H1 (cell line): ENCODE data around the gene RHOC. TPM values are rescaled to one million over a fixed set of nuclear protein-coding genes. Genes with fewer than 3 reads are reported as not detected.
A peak's percentile ranks its signal among the peaks of the same experiment; 100 is the strongest.

ENCODE experiments used
- BRCA1 ChIP-seq: IDR thresholded peaks from 2 replicates; pipeline ENCODE4 v1.6.1; 2012; ENCODE audit warnings: low read depth, low read length, improper control_type of control experiment
- CBX5 ChIP-seq: fragments of 300-800, 300-1000 bp; sonication (generic); IDR thresholded peaks from 2 replicates; pipeline ENCODE4 v1.7.1; 2016; ENCODE audit warnings: antibody characterized with exemption, low read length, low read depth
- CHD2 ChIP-seq: IDR thresholded peaks from 2 replicates; pipeline ENCODE4 v1.6.1; 2012; ENCODE audit warnings: low read length, improper control_type of control experiment
- MAFK ChIP-seq: IDR thresholded peaks from 2 replicates; pipeline ENCODE4 v1.6.1; 2012; ENCODE audit warnings: low read depth, mild to moderate bottlenecking, improper control_type of control experiment, low read length
- NANOG ChIP-seq: IDR thresholded peaks from 2 replicates; pipeline ENCODE4 v1.6.1; 2011; ENCODE audit warnings: low read length, low read depth, mild to moderate bottlenecking, inconsistent platforms; ENCODE audit not compliant: insufficient read depth, poor library complexity, severe bottlenecking
- RBBP5 ChIP-seq: IDR thresholded peaks from 2 replicates; pipeline ENCODE4 v1.7.1; 2012; ENCODE audit warnings: low read depth, mild to moderate bottlenecking, inconsistent platforms, low read length, moderate library complexity, borderline replicate concordance
- TAF7 ChIP-seq: optimal IDR thresholded peaks from 2 replicates; pipeline ENCODE3; 2011; ENCODE audit warnings: low read depth, mild to moderate bottlenecking, inconsistent platforms, low read length, moderate library complexity, borderline replicate concordance
- TCF12 ChIP-seq: IDR thresholded peaks from 2 replicates; pipeline ENCODE4 v1.6.1; 2011; ENCODE audit warnings: low read depth, mild to moderate bottlenecking, low read length
- TEAD4 ChIP-seq: IDR thresholded peaks from 2 replicates; pipeline ENCODE4 v1.6.1; 2012; ENCODE audit warnings: low read depth, low read length, inconsistent platforms, mixed read lengths
- ZNF274 ChIP-seq: IDR thresholded peaks from 2 replicates; pipeline ENCODE4 v1.7.0; 2012; ENCODE audit warnings: low read length, borderline replicate concordance; ENCODE audit errors: extremely low read depth
- polyA plus RNA-seq, 7 experiments: library from polyadenylated mRNA; depleted of rRNA in 3 of 7; stranded (reverse) in 5 of 7; unstranded in 2 of 7; fragments of >200 nt in 5 of 7; fragments of 200-250 nt in 2 of 7; gene quantifications; 1 replicate in 5 of 7; 2 replicates in 1 of 7; 4 replicates in 1 of 7; pipeline versions ENCODE4 v1.2.1 to v1.2.3, GENCODE V29; 2011 to 2013; ENCODE audit warnings: missing spikeins in 2 of 7, mixed read lengths in 2 of 7
- total RNA-seq: library from RNA; stranded (reverse); fragmentation: NEBNext Ultra II Directional; extraction: Animal tissue kit (Norgen Biotek cat#: 25700); gene quantifications from 2 replicates; pipeline ENCODE4 v1.2.1, GENCODE V29; 2021
- TF ChIP-seq, protein P1 (sequence below): fragments of 300-600 bp; sonication (generic); IDR thresholded peaks from 2 replicates; pipeline ENCODE4 v1.7.1; 2012; ENCODE audit warnings: low read length, moderate library complexity, mild to moderate bottlenecking, inconsistent platforms; ENCODE audit not compliant: insufficient replicate concordance

The RHOC gene
- total and polyA plus RNA-seq, 2 of the 8 experiments (the other 6 are each of a cell fraction or from before 2014, with no cell fraction given), result 53.6 to 97.5 TPM

GRCh38 chr1:112716133-112716720 is 9.3 kb upstream of the RHOC start (continued):
- TF ChIP-seq, protein P1, sequence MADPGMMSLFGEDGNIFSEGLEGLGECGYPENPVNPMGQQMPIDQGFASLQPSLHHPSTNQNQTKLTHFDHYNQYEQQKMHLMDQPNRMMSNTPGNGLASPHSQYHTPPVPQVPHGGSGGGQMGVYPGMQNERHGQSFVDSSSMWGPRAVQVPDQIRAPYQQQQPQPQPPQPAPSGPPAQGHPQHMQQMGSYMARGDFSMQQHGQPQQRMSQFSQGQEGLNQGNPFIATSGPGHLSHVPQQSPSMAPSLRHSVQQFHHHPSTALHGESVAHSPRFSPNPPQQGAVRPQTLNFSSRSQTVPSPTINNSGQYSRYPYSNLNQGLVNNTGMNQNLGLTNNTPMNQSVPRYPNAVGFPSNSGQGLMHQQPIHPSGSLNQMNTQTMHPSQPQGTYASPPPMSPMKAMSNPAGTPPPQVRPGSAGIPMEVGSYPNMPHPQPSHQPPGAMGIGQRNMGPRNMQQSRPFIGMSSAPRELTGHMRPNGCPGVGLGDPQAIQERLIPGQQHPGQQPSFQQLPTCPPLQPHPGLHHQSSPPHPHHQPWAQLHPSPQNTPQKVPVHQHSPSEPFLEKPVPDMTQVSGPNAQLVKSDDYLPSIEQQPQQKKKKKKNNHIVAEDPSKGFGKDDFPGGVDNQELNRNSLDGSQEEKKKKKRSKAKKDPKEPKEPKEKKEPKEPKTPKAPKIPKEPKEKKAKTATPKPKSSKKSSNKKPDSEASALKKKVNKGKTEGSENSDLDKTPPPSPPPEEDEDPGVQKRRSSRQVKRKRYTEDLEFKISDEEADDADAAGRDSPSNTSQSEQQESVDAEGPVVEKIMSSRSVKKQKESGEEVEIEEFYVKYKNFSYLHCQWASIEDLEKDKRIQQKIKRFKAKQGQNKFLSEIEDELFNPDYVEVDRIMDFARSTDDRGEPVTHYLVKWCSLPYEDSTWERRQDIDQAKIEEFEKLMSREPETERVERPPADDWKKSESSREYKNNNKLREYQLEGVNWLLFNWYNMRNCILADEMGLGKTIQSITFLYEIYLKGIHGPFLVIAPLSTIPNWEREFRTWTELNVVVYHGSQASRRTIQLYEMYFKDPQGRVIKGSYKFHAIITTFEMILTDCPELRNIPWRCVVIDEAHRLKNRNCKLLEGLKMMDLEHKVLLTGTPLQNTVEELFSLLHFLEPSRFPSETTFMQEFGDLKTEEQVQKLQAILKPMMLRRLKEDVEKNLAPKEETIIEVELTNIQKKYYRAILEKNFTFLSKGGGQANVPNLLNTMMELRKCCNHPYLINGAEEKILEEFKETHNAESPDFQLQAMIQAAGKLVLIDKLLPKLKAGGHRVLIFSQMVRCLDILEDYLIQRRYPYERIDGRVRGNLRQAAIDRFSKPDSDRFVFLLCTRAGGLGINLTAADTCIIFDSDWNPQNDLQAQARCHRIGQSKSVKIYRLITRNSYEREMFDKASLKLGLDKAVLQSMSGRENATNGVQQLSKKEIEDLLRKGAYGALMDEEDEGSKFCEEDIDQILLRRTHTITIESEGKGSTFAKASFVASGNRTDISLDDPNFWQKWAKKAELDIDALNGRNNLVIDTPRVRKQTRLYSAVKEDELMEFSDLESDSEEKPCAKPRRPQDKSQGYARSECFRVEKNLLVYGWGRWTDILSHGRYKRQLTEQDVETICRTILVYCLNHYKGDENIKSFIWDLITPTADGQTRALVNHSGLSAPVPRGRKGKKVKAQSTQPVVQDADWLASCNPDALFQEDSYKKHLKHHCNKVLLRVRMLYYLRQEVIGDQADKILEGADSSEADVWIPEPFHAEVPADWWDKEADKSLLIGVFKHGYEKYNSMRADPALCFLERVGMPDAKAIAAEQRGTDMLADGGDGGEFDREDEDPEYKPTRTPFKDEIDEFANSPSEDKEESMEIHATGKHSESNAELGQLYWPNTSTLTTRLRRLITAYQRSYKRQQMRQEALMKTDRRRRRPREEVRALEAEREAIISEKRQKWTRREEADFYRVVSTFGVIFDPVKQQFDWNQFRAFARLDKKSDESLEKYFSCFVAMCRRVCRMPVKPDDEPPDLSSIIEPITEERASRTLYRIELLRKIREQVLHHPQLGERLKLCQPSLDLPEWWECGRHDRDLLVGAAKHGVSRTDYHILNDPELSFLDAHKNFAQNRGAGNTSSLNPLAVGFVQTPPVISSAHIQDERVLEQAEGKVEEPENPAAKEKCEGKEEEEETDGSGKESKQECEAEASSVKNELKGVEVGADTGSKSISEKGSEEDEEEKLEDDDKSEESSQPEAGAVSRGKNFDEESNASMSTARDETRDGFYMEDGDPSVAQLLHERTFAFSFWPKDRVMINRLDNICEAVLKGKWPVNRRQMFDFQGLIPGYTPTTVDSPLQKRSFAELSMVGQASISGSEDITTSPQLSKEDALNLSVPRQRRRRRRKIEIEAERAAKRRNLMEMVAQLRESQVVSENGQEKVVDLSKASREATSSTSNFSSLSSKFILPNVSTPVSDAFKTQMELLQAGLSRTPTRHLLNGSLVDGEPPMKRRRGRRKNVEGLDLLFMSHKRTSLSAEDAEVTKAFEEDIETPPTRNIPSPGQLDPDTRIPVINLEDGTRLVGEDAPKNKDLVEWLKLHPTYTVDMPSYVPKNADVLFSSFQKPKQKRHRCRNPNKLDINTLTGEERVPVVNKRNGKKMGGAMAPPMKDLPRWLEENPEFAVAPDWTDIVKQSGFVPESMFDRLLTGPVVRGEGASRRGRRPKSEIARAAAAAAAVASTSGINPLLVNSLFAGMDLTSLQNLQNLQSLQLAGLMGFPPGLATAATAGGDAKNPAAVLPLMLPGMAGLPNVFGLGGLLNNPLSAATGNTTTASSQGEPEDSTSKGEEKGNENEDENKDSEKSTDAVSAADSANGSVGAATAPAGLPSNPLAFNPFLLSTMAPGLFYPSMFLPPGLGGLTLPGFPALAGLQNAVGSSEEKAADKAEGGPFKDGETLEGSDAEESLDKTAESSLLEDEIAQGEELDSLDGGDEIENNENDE, result no peak
- TF ChIP-seq TEAD4 (peak; percentile 82), TCF12 (no peak), ZNF274 (no peak), RBBP5 (no peak), NANOG (no peak), CHD2 (no peak), CBX5 (no peak), MAFK (no peak), TAF7 (no peak), BRCA1 (peak; percentile 39; the same call in 1 of the 2 replicates)
